ENCODE measurements around the gene KRT24.

- TF ChIP-seq POLR2AphosphoS5 (IDR thresholded peaks at IDR 0.05; ENCODE audit: low read depth, low read length) (no peak), SIN3A (IDR thresholded peaks at IDR 0.05; ENCODE audit: borderline replicate concordance, insufficient read depth, low read length) (no peak)
These were observed 1.3 kb downstream of the KRT24 start for GRCh38 chr17:40702271-40702670.
